Measurements from ENCODE around the gene CAPN12.

The CAPN12 gene

GRCh38 chr19:38726284-38726673 is 18.0 kb downstream of the CAPN12 start:
- DNase-seq (ENCODE audit: low read depth) = no peak

GRCh38 chr19:38725469-38726283 is 18.6 kb downstream of the CAPN12 start:
- no peak for DNase-seq (ENCODE audit: low read depth)

- DNase-seq (ENCODE audit: low read depth) = no peak
These were observed 20.1 kb downstream of the CAPN12 start for GRCh38 chr19:38723990-38724854.

- DNase-seq (ENCODE audit: low read depth) = no peak
These were observed 20.7 kb downstream of the CAPN12 start for GRCh38 chr19:38723606-38723965.

DNA sequence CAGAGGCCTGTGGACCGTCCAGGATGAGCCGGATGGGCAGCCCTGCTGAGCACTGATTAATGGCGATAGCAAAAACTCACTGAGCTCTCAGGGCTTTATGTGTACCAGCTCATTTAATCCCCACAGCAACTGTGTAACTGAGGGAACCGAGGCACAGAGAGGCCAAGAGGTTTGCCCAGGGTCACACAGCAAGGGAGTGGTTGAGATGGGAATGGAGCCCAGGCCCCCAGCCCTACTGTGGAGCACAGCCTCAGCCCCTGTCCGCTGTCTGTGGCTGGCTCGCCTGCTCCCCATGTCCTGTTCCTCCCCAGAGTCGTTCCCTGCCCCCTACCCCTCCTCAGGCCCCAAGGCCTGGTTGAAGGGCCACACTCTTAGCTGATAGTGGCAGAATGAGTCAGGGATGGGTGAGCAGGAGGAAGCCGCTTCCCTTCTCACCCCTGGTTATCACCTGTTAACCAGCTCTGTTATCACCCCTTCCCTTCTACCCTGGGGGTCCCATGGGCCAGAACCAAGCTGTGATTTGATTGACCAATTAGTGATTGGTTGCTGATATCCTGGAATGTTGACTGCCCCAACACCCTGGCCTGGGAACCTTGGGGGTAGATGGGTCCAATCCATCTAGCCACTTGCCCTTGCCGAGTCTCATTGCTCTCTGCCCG is 21.2 kb downstream of the CAPN12 start:
- no peak for DNase-seq (ENCODE audit: low read depth)

DNA sequence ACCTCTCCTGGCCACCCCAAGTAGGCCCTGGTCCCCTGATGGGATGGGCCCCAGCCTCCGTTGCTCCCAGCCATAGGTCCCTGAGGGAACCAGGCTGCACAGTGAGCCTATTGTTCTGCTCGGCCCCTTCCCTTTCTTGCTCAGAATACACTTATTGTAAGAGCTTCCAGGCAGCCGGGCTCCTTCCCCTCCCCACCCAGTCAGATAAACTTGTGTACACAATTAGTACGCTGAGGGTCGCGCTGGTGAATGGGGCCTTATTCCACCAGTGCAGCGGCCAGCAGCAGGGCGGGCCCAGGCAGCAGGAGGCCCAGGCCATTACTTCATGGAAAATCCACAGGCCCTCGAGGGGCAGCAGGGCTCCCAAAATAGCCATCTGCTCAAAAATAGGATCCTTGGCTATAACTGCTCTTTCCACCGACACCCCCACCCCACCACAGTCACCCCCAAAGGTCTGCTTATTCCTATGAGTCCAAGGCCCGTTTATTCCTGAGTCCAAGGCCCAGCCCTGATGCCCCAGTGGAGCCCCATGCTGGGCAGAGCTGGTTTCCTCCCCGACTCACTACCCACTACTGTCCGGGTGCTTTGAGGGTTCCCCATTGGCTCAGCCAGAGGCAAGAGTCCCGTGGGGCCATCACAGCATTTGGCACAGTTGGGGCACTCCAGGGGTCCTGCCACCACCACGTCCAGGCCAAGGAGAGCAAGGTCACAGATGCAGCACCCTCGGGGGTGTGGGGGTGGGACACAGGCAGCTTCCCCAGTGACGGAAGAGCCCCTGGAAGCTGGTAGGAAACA is 22.1 kb downstream of the CAPN12 start:
- no peak for DNase-seq (ENCODE audit: low read depth)

DNA sequence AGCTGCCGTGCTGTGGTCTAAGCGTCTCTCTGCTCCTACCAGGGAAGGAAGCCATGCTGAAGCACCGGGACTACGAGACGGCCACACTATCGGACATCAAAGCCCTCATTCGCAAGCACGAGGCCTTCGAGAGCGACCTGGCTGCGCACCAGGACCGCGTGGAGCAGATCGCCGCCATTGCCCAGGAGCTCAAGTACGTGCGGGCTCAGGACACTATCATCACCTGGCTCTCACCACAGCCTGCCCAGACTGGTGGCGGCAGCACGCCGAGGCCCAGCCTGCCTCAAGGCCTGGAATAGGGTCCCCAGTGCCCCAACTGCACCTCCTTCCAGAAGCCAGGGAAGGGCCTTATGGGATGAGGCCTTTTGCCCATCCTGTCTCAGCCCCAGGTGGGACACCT is 22.8 kb downstream of the CAPN12 start:
- DNase-seq (ENCODE audit: low read depth) = no peak

GRCh38 chr19:38720559-38721236 is 23.6 kb downstream of the CAPN12 start:
- DNase-seq (ENCODE audit: low read depth) = no peak

DNA sequence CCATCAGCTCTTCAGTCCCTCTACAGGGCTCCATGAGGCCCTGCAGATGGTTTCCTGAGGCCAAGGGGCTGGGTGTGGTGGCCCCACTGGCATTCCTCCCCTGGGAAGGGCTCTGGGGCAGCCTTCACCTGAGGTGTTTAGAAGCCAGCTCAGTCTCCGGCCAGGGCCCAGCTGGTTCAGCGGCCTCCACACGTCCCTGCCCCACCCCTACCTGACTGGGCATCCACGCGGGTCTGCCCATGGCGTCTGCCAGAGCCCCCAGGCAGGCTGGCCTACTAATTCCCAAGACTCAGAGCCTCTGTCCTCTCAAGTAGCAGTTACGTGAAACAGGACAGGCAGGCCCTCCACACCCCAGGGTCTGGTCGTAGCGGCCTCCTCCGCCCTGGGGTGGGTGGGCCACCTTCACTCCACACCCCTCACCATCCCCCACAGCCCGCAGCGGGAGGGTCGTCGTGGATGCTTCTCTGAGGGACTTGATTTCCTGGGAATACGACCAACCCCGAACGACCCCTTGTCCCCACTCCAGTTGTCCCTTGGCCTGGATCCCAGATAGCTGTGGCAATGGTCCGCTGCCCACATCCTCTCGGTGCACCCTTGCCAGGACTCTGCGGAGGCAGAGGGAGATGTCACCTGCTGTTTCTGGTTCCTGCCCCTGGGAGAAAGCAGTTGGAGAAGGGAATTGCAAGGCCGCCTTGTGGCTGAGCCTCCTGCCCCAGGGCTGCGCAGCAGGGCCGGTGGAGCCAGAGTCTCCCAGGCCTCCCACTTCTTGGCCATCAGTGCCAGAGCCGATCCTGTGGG is 24.3 kb downstream of the CAPN12 start:
- no peak for DNase-seq (ENCODE audit: low read depth)

DNA sequence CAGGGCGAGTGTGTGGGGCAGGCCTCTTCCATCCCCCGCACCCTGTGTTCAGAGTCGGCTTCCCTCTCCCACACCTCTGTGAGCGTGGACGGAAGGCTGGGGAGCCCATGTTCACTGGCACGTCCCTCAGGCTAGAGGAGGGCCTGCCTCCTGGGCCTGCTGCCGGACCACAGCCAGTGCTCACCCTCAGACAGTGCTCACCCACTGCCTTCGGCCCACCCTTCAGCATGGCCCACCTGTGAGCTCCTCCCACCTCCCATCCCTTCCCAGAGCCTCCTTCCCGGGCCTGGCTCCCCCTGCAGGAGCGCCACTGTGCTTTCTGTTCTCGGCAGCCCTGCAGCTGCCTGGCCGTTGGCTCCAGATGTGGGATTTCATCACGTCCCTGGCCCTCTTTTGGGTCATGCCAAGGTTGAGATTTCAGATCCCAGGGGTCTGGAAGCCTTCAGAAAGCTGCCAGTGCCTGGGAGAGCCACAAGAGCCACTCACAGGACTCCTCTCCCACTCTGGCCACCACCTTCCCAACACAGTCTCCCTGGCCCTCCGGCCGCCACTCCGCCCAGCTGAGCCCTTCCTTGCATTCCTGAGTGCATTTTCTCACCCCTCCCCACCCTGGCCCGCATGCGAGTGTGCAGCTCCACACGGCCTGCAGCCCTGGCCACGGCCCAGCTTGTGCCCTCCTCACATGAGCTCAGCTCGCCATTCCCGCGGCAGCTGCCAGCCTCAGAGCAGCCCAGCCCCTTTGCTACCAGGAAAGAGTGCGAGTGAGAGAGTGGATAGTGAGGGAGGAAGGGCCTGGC is 25.3 kb downstream of the CAPN12 start:
- DNase-seq (ENCODE audit: low read depth) = no peak

- DNase-seq (ENCODE audit: low read depth) = no peak
These were observed 26.4 kb downstream of the CAPN12 start for GRCh38 chr19:38717855-38718254.

DNA sequence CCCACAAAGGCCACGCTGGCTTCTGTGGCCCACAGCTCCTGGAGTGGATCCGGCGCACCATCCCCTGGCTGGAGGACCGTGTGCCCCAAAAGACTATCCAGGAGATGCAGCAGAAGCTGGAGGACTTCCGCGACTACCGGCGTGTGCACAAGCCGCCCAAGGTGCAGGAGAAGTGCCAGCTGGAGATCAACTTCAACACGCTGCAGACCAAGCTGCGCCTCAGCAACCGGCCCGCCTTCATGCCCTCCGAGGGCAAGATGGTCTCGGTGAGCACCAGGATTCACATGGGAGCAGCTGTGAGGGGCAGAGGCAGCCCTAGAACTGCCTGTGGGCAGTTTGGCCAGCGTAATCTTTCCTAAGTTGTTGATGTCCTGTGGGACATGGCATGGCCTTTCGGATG is 27.2 kb downstream of the CAPN12 start:
- DNase-seq (ENCODE audit: low read depth) = no peak

DNA sequence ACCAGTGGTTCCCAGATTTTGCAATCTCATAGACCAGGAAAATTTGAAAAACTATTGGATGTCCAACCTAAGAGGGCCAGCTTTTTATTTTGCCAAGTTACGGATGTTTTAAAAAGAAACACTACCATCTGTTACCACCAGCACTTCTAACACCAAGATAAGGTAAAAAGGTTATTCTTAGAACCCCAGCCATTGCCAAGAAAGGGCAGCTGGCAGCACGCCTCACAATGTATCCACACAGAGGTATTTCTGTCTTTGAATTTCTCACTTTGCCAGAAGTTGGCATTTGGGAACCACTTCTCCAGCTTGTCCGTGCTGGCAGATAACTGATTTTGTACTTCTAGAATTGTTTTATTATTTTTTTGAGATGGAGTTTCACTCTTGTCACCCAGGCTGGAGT is 28.7 kb downstream of the CAPN12 start:
- DNase-seq (ENCODE audit: low read depth) = no peak

DNA sequence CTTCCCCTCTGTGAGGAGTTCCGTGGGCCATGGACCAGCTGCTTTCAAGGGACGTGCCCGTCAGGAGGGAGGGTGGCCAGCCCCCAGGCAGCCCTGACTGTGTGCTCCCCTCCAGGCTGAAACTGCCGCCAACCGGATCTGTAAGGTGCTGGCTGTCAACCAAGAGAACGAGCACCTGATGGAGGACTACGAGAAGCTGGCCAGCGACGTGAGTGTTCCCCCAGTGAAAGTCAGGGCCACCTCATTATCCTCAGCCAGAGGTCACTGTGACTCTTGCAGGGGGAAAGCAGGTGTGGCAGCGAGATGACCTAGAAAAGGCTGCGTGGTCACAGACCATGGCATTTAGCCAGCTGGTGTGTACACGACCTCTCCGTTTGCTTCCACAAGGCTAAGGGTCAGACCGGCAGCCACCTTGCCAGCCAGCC is 29.9 kb downstream of the CAPN12 start:
- DNase-seq (ENCODE audit: low read depth) = no peak

GRCh38 chr19:38713865-38714264 is 30.4 kb downstream of the CAPN12 start:
- DNase-seq (ENCODE audit: low read depth) = no peak

GRCh38 chr19:38713227-38713649 is 31.0 kb downstream of the CAPN12 start:
- DNase-seq (ENCODE audit: low read depth) = no peak

DNA sequence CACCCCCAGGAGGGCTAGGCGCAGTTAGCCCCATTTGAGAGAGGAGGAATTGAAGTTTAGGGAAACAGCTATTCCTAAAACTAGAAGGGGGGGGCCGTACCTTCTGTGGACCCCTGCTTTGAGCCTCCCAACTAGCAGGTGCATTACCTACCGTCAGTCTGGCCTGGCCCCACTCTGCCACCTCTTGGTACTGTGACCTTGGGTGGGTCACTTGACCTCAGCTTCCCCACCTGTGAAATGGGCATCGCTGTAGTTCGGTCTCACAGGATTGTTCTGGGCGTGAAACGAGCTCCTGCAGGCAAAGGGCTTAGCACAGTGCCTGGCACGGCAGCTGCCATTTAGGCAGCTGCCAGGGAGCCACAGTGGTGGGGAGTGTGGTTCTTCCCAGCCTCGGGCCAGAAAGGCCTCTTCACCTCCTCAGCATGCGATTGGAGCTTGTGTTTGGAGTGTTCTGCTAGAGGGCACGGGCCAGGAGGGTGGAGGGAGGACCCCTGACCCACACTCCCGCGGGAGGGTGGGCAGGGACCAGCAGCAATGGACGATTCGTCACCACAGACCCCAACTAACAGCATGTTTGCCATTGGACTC is 32.0 kb downstream of the CAPN12 start:
- no peak for DNase-seq (ENCODE audit: low read depth)

DNA sequence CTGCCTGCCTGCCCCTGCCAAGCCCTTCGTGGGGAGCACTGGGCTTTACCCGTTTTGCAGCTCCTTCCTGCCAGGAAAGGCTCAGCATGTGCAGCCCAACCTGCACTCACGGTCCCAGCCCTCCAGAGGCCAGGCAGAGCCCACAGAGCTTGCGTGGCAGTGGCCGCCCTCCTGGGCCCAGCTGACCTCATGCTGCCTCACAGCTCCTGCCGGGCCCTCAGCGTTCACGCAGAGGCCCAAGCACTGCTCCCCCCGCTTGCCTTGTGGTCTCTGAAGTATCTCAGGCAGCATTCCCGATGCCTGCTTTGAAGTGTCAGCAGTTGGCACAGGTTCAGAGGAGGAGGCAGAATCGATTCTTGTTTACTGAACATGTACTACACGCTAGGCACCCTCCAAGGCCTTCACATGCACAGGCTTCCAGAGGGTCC is 32.5 kb downstream of the CAPN12 start:
- DNase-seq (ENCODE audit: low read depth) = no peak
